HG03354 (cell line): Measurements from ENCODE around the gene TRAF7.

Experiments used
- ATAC-seq: cut with Tn5 transposase; IDR thresholded peaks from one replicate; pipeline ENCODE4 v1.9.1; 2021; ENCODE audit warnings: mild to moderate bottlenecking; ENCODE audit not compliant: unreplicated experiment, poor library complexity, severe bottlenecking

Gene TRAF7

DNA sequence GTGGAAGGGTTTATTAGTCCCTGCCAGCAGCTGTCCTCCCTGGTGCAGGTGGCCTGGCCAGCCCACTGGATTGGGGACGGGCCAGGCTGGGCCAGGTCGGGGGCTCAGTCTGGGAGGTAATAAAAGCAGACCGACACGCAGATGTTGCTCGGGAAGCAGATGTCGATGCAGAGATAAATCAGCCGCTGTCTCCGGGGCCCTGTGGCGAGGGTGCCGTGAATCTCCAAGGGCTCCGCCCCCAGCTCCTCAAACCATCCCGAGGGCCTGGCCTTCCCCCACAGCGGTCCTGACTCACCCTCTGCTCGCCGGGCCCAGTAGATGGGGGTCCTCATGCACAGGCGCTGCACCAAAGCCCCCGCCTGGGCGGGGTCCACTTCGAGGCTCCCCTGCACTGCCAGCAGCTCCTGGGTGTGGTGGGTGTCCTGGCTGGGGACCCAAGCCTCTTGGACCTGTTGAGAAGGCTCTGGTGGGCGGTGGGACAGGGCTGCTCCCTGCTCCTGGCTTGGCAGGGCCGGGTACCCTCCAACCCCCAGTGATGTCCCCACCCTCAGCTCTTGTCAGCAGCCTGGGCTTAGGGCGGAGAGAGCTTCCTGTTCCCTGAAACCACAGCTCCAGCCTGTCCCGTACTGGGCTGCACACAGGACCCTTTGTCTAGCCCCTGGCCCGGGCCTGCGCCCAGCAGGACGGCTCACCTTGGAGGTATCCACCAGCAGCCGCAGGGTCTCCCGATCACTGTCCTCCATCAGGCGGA is 53.9 kb downstream of the TRAF7 start:
- ATAC-seq, result no peak

DNA sequence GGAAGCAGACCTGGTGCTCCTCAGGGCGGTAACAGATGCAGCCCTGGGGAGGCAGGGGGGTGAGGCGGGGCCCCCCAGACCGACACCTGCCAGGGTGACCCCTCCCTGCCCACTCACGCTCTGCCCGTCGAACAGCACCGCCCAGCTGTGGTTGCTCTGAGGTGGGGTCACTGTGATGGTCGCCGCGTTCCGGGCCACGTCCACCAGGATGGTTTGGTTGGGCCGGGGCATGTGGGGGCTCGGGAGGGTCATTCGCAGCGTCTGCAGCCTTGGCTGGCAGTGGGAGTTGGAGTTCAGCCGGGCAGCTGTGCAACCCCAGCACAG is 54.4 kb downstream of the TRAF7 start:
- ATAC-seq, result no peak

DNA sequence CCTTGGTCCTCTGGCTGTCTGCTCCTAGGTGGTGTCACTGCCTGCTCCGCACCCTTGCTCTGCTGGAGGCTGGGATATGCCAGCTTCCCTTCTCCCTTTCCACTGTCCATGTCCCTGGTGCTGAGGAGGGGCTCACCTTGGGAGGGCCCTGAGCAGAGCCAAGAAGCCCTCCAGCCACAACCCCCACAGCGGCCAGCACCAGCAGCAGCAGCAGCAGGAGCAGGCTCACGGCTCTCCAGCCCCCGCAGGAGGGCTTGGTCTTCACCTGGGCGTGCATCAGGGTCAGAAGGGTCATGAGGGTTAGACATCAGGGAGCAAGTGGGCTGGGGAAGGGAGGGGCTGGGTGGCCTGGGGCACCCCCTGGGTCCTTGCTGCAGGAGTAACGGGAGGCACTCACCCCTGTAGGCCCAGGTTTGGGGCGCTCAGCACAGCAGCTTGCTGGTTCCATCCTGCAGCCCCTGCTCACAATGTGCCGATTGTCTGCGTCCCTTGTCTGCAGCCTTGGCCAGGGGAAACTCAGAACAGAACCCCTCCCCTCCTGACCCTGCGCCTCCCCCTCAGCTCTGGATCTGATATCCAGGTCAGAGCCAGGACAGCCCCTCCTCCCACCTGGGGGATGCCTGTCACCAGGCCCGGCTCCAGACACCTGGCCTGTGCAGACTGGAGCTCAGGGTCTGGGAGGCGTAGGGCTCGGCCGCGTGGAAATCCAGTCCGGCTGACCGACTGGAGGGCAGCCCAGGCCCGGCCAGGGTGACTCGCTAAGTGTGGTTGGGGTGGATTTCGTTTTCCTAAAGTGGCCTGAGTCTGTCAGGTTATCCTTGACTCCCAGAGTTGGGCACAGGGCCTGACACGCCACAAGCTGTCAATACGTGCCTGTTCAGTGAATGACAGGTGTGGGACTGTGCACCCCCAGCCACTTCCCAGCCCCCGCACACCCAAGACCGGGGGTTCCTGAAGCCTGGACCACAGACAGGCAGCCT is 55.1 kb downstream of the TRAF7 start, which contains the start of gene BRICD5:
BRICD5 (minus strand) TSS at position 478 of the 980 bp plus-strand sequence; CDS start at position 448, 30 bp downstream.
- ATAC-seq, result no peak

DNA sequence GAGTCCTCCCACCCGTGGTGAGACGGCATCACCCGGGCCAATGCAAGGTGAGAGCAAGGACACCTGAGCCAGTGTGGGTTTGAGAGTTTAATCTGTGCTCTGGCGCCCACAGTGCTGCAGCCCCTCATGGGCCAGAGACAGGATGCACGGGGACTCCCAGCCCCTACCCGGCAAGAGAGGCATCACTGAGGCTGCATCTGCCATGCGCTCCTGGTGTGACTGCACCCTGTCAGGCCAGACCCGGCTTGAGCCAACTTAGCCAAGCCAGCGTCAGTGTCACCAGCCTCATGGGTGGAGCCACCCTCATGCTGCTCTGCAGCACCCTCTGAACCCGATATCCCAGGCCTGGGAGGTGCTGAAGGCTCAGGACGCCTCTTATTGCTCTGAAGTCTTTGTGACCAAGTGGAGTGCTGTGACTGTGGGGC is 56.4 kb downstream of the TRAF7 start:
- no peak for ATAC-seq

DNA sequence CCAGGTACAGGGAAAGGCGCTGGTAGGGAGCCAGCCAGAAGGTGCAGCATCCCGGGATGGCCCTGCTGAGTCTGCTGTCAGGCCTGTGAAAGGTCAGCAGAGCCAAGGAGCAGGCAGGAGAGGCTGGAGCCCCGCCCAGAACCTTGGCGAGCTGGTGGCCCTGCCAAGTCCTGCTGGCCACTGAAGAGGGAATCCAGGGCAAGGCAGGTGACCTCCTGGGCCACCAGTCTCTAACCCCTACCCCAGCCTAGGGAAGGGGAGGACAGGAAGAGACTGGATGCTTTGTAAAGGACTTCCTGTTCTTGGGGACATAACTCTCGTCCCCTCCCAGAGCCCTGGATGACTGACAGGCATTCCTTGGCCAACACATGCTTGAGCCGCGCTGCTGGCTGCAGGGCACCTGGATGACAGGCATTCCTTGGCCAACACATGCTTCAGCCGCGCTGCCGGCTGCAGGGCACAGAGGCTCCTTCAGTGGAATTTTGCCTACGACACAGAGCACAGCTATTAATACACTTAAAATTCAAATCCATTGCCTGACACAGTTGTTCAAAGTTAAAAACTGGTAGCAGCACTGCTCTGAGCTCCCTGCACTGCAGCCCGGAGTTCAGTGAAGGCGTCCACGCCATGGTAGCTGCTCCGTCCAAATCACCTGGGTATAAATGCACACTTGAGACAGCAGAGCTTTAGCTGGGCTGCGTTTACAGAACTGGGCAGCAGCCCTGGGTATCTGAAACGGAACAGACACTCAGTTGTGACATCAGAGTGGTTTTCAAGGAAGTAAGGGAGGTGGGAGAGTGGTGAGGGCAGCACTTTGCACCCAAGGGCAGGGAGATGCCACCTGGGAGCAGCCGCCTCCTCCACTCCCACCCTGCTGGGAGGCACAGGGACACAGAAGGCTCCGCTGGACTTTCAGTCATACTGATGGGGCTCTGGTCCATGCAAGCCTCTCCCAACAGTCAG is 57.1 kb downstream of the TRAF7 start:
- ATAC-seq, result no peak

DNA sequence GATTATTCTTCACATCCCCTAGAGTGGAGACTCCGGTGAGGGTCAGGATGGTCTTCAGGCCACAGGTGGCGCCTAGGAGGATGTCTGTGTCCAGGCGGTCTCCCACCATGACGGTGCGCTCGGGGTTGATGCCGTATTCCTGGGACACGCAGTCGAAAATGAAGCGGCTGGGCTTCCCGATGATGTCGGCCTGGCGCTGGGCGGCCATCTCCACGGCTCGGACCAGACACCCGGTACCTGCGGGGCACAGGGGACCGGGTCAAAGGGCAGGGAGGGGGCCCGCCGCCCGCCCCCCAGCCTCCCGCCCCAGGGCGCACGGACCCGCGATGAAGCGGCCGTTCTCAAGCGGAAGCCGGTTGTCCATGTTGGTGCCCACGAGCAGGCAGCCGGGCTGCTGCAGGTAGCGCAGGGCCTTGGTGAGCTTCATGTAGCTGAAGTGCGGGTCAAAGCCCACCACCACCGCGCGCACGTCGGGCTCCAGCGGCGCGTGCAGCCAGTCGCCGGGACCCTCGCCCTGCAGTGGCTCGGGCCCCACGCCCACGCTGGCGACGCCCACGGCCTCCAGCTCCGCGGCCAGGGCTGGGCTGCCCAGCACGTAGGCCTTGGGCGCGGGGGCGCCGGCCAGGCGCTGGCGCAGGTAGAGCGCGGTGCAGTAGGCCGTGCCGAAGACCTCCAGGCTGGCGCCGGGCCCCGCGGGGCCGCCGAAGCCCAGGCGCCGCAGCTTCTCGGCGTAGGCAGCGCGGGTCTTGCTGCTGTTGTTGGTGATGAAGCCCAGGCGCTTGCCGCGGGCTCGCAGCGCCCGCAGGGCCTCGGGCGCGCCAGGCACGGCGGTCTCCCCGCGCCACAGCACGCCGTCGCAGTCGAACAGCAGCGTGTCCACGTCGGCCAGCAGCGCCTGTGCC is 58.5 kb downstream of the TRAF7 start:
- ATAC-seq, result peak; percentile 15

DNA sequence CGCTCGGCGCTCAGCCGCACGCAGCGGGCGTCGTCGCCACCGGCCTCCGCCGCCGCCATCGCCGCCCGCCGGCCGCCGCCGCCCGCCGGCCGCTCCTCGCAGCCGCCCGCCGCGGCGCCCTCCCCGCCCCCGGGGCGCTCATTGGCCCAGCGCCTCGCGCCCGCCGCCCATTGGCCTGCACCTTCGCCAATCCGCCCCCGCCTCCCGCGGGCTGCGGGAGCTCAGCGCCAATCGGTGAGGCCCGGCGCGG is 59.1 kb downstream of the TRAF7 start, which contains the start of gene PGP:
PGP (minus strand) TSS at position 122 of the 250 bp plus-strand sequence; CDS start at position 59, 63 bp downstream.
- ATAC-seq, result peak; percentile 84

DNA sequence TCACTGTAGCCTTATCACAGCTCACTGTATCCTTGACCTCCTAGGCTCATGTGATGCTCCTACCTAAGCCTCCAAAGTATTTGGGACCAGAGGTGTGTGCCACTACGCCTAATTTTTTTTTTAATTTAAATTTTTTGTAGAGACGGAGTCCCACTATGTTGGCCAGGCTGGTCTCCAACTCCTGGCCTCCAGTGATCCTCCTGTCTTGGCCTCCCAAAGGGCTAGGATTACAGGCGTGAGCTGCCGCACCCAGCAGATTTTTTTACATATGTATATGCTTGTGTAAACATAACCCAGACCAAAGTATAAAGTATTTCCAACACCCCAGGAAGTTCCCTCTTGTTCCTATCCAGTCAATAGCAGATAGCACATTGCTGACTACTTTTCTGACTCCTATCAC is 60.7 kb downstream of the TRAF7 start:
- no peak for ATAC-seq

DNA sequence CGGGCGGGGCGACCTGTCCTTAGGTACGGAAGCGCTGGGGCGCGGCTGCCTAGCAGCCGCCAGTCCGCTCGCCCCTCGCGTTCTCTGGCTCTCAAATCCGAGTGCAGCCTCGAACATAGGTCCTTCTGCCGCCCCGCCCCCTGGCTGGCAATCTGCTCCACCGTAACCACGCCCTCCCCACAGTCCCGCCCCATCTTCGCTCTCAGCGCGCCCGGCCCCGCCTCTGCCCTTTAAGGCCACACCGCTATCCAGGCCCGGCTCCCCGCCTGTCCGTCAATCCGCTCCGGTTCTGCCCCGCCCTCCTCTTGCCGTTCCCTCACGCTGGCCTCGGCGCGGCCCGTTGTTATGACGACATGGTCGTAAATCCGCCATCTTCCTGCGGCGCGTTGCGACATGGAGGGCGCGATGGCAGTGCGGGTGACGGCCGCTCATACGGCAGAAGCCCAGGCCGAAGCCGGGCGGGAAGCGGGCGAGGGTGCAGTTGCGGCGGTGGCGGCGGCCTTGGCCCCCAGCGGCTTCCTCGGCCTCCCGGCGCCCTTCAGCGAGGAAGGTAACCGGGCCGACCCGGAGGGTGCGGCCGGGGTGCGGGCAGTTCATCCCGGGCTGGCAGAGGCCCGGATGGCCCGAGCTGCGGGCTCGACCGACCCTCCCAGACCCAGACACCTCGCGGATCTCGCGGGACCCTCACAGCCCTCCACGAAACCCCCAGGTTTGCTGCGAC is 67.8 kb downstream of the TRAF7 start, which contains the start of gene E4F1:
E4F1 (plus strand) TSS at position 371 of the 721 bp plus-strand sequence; CDS start at position 394, 23 bp downstream.
- peak; percentile 88 for ATAC-seq

DNA sequence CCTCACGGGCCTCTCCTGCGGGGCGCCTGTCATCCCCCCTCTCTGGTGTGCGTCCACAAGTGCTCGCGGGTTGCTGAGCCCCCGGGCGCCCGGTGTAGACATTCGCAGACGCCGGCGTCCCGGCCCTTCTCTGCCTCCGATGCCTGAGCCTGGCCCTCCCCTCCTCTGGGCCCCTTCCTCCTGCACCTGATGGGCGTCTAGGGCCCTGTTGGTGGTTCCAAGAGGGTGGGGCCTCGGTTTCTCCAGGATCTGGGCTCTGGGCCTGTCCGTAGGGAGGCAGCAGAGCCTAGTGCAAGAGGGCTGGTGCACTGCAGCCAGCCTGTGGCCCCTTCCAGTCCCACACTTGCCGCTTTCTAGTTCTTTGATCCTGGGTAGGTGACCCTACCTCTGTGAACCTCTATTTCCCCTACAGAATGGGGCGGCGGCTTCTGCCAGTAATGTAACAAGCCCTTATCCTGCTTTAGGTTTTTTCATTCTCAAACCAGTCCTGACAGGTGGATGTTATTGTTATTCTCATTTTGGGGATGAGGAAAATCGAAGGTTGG is 68.4 kb downstream of the TRAF7 start:
- peak; percentile 17 for ATAC-seq

DNA sequence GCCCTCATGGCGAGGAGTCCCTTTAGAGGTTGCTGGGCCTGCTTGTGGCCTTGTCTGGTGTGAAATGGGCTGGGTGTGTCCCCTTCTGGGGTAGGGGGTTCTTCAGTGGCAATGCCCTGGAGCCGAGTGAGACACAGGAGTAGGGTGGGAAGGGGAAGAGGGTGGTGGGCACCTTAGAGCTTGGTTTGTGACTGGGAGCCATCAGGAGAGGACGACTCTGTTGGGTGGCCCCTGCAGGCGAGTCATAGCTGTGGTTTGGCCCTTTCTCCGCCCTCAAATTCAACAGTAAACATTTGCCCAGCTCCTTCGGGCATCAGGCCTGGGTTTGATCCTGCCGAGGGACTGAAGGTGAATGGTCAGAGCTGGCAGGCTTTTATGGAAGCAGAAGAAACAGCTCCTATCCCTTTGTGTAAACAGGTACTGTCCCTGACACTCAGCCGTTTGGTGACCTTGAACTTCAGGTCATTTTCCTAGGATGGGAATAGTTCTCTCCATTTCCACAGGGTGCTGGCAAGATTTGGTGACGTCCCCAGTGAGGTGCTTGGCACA is 70.7 kb downstream of the TRAF7 start:
- no peak for ATAC-seq

DNA sequence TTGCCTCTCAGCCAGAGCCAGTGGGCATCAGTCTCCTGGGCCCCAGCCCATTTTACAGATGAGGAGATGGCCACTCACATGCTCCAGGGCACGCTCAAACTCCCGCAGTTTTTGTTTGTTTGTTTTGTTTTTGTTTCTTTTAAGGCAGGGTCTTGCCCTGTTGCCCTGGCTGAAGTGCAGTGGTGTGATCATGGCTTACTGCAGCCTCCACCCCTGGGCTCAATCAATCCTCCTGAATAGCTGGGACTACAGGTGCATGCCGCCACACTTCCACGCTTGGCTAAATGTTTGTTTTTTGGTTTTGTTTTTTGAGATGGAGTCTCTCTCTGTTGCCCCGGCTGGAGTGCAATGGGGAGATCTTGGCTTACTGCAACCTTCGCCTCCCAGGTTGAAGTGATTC is 71.3 kb downstream of the TRAF7 start:
- no peak for ATAC-seq
